ENCODE measurements around the gene SLC5A5. TPM values are rescaled to one million over a fixed set of nuclear protein-coding genes. Genes with fewer than 3 reads are reported as not detected.

Gene SLC5A5
- total RNA-seq, 2 experiments from 2014 or later = 1.0 to 1.3 TPM

GRCh38 chr19:17943274-17944221 is 71.8 kb downstream of the SLC5A5 start:
- peaks cover 17% of the 10 kb centered on the region for H3K4me1 Mint-ChIP-seq
- no peaks in the 10 kb centered on the region for H3K27me3 Mint-ChIP-seq
- no peak for ATAC-seq
- intact Hi-C loops (cut with DNase I, micrococcal nuclease) = no loop called here
- H3K4me3 Mint-ChIP-seq = no peak overlapping the region
- DNase-seq = no peak
- ChIA-PET POLR2A (no interaction called here), CTCF (interaction anchor here (1.1 to 6.5 kb wide), 2 partner anchors 13 to 53 kb away, joined by 3 to 76 read pairs; no protein-coding TSS in a partner anchor)
- no peak overlapping the region for H3K27ac Mint-ChIP-seq
- peaks cover 15% of the 10 kb centered on the region for H3K36me3 Mint-ChIP-seq (ENCODE audit: low read depth)
- H3K9me3 Mint-ChIP-seq (ENCODE audit: low read depth) = no peaks in the 10 kb centered on the region

GRCh38 chr19:17944301-17944700 is 72.6 kb downstream of the SLC5A5 start:
- H3K27me3 Mint-ChIP-seq = peaks cover 6% of the 10 kb centered on the region
- peaks cover 14% of the 10 kb centered on the region for H3K36me3 Mint-ChIP-seq (ENCODE audit: low read depth)
- ATAC-seq (no peak), DNase-seq (no peak)
- CTCF ChIA-PET = interaction anchor here (6.5 kb wide), 1 partner anchor 53 kb away, joined by 76 read pairs; no protein-coding TSS in a partner anchor
- no peaks in the 10 kb centered on the region for H3K9me3 Mint-ChIP-seq (ENCODE audit: low read depth)
- POLR2A ChIA-PET = no interaction called here
- H3K27ac Mint-ChIP-seq = no peak overlapping the region
- no peak overlapping the region for H3K4me3 Mint-ChIP-seq
- H3K4me1 Mint-ChIP-seq = peaks cover 23% of the 10 kb centered on the region
- intact Hi-C loops (cut with DNase I, micrococcal nuclease) = no loop called here

Other genes with a start within 250 kb of the SLC5A5 start
- under 1 TPM; 0.02 to 0.04 TPM for gene UNC13A, start 183.6 kb upstream of the SLC5A5 start, total RNA-seq
- gene MAP1S, start 152.5 kb upstream of the SLC5A5 start, total RNA-seq = 10 to 100 TPM; 57.6 to 79.3 TPM
- gene FCHO1, start 120.5 kb upstream of the SLC5A5 start, total RNA-seq = 10 to 100 TPM; 50.5 to 51.8 TPM
- gene B3GNT3, start 76.8 kb upstream of the SLC5A5 start, total RNA-seq = under 1 TPM; 0.75 to 0.95 TPM
- gene INSL3, start 50.4 kb upstream of the SLC5A5 start, total RNA-seq = 1 to 10 TPM; 6.9 to 9.7 TPM
- 100 to 1,000 TPM; 174 to 180 TPM for gene JAK3, start 24.0 kb upstream of the SLC5A5 start, total RNA-seq
- gene RPL18A, start 12.0 kb upstream of the SLC5A5 start, total RNA-seq = 1,000 to 10,000 TPM; 3,109 to 3,329 TPM
- gene CCDC124, start 61.1 kb downstream of the SLC5A5 start, total RNA-seq = 100 to 1,000 TPM in 1 of 2 experiments, 10 to 100 TPM in 1; 99.3 to 131 TPM
- gene KCNN1, start 95.2 kb downstream of the SLC5A5 start, total RNA-seq = under 1 TPM in 1 of 2 experiments, not detected in 1; 0.05 TPM
- 10 to 100 TPM; 13.5 to 21.7 TPM for gene ARRDC2, start 136.2 kb downstream of the SLC5A5 start, total RNA-seq
- 10 to 100 TPM; 17.2 to 20.0 TPM for gene IL12RB1, start 215.0 kb downstream of the SLC5A5 start, total RNA-seq
- 10 to 100 TPM; 17.4 to 20.1 TPM for gene MAST3, start 225.8 kb downstream of the SLC5A5 start, total RNA-seq